KOPT-K1 (cell line): ENCODE results near the gene POLE2.
"Not testable (repeated sequence)": the region's sequence is repeated elsewhere in the genome, so short reads cannot be mapped to it uniquely, and the experiment has no call there.

Source experiments
- H3K27ac ChIP-seq: fragments of 200-600 bp; sonication (generic); 2 replicates; pipeline ENCODE4 v1.5.1; 2016; ENCODE audit warnings: antibody characterized with exemption, mild to moderate bottlenecking, low read depth, low read length; ENCODE audit not compliant: poor library complexity, severe bottlenecking
- H3K36me3 ChIP-seq: fragments of 200-600 bp; sonication (generic); 2 replicates; pipeline ENCODE4 v1.5.1; 2017; ENCODE audit warnings: antibody characterized with exemption, mild to moderate bottlenecking, low read length, moderate library complexity; ENCODE audit not compliant: insufficient read depth
- H3K9me3 ChIP-seq: fragments of 200-600 bp; sonication (generic); 2 replicates; pipeline ENCODE4 v1.5.1; 2017; ENCODE audit warnings: antibody characterized with exemption, low read length, mild to moderate bottlenecking; ENCODE audit not compliant: insufficient read depth, poor library complexity, severe bottlenecking

The POLE2 gene

GRCh38 chr14:49688701-49689030, 652 bp upstream of the POLE2 start:
- H3K27ac ChIP-seq: peak overlapping the region; percentile 69
- peaks cover 3% of the 10 kb centered on the region; the same call in 1 of the 2 replicates for H3K36me3 ChIP-seq
- H3K9me3 ChIP-seq: no peaks in the 10 kb centered on the region

- no peak overlapping the region for H3K27ac ChIP-seq
- peaks cover 25% of the 10 kb centered on the region for H3K36me3 ChIP-seq
- no peaks in the 10 kb centered on the region for H3K9me3 ChIP-seq
Observed at GRCh38 chr14:49686425-49686824, 1.6 kb downstream of the POLE2 start.

DNA sequence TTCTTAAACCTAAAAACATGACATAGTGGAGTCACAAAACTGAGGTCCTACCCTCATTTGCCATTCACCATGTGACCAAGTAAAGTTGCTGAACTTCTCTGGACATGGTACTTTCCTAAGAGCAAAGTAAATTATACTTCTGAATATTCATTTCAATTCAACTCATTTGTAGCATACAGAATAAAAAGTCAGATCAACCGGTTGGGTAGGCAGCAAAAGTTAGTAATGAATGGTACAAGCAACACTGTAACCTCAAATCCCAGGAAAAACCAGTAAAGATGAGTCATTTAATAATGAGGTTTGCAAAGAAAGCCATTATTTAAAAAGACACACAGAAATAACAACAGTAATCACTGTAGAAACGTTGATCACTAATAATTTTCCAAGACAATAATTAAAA, 8.7 kb downstream of the POLE2 start:
- peaks cover 91% of the 10 kb centered on the region for H3K36me3 ChIP-seq
- no peaks in the 10 kb centered on the region for H3K9me3 ChIP-seq
- H3K27ac ChIP-seq: no peak overlapping the region

DNA sequence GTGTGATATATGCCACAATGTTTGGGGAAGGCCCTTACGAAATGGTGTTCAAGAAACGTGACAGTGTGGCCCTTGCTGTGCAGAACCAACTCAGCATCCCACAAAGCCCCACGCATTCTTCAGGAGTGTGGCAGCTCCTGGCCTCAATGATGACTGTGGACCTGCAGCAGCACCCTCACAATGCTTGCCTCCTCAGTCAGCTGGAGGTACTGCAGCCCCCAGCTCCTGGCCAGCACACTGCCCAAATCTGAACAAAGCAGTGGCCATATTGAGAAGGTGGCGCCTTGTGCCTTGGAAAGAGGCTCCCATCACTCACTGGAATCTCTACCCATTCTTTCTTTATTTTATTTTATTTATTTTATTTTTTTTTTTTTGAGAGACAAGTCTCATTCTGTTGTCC, 10.4 kb downstream of the POLE2 start:
- Histone ChIP-seq H3K36me3 (peaks cover 94% of the 10 kb centered on the region), H3K9me3 (no peaks in the 10 kb centered on the region), H3K27ac (no peak overlapping the region)

GRCh38 chr14:49673586-49673985, 14.4 kb downstream of the POLE2 start:
- no peaks in the 10 kb centered on the region for H3K9me3 ChIP-seq
- peaks cover 93% of the 10 kb centered on the region for H3K36me3 ChIP-seq
- no peak overlapping the region for H3K27ac ChIP-seq

DNA sequence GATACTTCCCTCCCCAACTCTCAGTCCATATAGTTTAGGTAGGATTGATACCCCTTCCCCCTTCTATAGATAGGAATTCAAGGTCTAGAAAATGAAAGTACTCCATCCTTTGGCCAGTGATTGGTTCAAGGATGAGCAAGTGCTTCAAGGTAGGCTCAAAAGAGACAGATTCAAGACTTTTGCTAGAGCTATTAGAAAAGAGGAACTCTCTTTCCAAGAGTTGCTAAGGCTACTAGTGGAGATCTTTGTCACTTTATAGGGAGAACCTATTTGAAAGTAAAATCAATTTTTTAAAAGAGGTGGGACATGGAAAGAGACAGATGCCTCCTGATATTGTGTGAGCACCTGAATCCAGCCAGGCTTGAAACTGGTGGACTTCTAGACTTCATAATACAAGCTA, 17.5 kb downstream of the POLE2 start:
- Histone ChIP-seq H3K36me3 (peaks cover 86% of the 10 kb centered on the region), H3K27ac (no peak overlapping the region), H3K9me3 (no peaks in the 10 kb centered on the region)

DNA sequence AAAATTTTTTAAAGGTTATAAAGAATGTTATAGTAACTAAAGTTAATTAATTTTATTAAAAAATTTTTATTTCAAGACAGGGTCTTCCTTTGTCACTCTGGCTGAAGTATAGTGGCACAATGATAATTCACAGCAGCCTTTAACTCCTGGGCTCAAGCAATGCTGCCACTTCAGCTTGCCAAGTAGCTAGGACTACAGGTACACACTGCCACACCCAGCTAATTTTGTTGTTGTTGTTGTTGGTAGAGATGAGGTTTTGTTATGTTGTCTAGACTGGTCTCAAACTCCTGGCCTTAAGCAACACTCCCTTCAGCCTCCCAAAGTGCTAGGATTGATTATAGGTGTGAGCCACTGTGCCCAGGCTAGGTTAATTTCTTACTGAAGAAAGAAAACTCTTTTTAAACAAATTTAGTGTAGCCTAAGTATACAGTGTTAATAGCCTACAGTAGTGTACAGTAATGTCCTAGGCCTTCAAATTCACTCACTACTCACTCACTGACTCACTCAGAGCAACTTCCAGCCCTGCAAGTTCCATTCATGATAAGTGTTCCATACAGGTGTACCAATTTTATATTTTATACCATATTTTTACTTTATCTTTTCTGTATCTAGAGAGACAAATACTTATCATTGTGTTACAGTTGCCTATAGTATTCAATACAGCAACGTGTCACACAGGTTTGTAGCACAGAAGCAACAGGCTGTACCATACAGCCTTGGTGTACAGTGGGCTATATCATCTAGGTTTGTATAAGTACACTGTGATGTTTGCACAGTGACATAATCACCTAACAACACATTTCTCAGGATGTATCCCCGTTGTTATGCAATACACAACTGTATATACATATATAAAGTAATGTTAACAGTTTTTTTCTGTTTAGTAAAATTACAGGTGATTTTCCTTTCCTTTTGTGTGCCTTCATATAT, 28.2 kb downstream of the POLE2 start:
- Histone ChIP-seq H3K36me3 (peaks cover 74% of the 10 kb centered on the region), H3K9me3 (no peaks in the 10 kb centered on the region), H3K27ac (no peak overlapping the region)

DNA sequence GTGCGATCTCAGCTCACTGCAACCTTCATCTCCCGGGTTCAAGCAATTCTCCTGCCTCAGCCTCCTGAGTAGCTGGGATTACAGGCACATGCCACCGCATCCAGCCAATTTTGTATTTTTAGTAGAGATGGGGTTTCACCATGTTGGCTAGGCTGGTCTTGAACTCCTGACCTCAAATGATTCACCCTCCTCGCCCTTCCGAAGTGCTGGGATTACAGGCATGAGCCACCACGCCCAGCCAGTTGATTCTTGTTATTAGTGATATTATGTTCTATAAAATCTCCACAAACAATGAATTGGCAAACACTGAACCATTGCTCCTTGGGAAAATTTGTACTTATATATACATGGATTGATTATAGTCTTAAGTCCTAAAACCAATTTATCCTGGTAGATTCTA, 30.5 kb downstream of the POLE2 start:
- H3K9me3 ChIP-seq, H3K27ac ChIP-seq: not testable (repeated sequence)
- H3K36me3 ChIP-seq: peaks cover 77% of the 10 kb centered on the region

- Histone ChIP-seq H3K9me3 (no peaks in the 10 kb centered on the region), H3K27ac (no peak overlapping the region), H3K36me3 (peaks cover 74% of the 10 kb centered on the region)
Observed at GRCh38 chr14:49654511-49654910, 33.5 kb downstream of the POLE2 start.

- no peak overlapping the region for H3K27ac ChIP-seq
- H3K36me3 ChIP-seq: peaks cover 75% of the 10 kb centered on the region
- H3K9me3 ChIP-seq: no peaks in the 10 kb centered on the region
Observed at GRCh38 chr14:49653508-49653907, 34.5 kb downstream of the POLE2 start.

GRCh38 chr14:49642163-49642562, 45.9 kb downstream of the POLE2 start:
- no peaks in the 10 kb centered on the region for H3K9me3 ChIP-seq
- H3K36me3 ChIP-seq: peaks cover 86% of the 10 kb centered on the region
- no peak overlapping the region for H3K27ac ChIP-seq

DNA sequence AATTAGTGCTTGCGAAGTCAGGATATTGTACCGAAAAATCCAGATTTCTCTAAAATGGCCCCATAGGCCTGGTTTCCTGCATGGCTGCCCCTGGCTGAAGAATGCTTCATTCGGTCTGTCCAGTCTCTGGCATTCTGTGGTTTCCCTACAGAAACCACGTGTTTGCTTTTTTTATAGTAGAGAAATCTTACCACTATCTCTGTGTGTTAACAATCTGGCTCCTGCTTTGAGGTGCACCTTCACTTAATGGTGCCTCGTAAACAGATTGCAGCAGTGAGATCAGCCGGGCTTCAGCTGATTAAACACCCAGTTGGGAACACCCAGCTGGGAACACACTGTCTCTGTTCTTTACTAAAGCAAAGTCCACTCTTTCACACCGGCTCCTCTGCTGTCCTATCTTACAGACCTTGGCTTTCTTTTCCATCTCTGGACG, 46.3 kb downstream of the POLE2 start:
- no peak overlapping the region for H3K27ac ChIP-seq
- H3K36me3 ChIP-seq: peaks cover 85% of the 10 kb centered on the region
- no peaks in the 10 kb centered on the region for H3K9me3 ChIP-seq

- no peaks in the 10 kb centered on the region for H3K9me3 ChIP-seq
- no peak overlapping the region for H3K27ac ChIP-seq
- H3K36me3 ChIP-seq: peaks cover 79% of the 10 kb centered on the region
Observed at GRCh38 chr14:49640540-49641417, 47.2 kb downstream of the POLE2 start.

GRCh38 chr14:49637534-49638078, 50.4 kb downstream of the POLE2 start:
- Histone ChIP-seq H3K27ac (no peak overlapping the region), H3K9me3 (no peaks in the 10 kb centered on the region), H3K36me3 (peaks cover 57% of the 10 kb centered on the region)

GRCh38 chr14:49636866-49637265, 51.1 kb downstream of the POLE2 start:
- Histone ChIP-seq H3K36me3 (peaks cover 52% of the 10 kb centered on the region), H3K9me3 (no peaks in the 10 kb centered on the region), H3K27ac (no peak overlapping the region)
